HEK293 (cell line): Measurements from ENCODE around the gene ZNF22.
A peak's percentile ranks its signal among the peaks of the same experiment; 100 is the strongest.

Experiments
- CTCF ChIA-PET: fragments of 350-600 bp; formaldehyde crosslinking; extraction: SDS; loops from one replicate; lab custom pipeline; 2021; ENCODE audit warnings: antibody characterized with exemption; lab: Yijun Ruan, JAX
- POLR2A ChIA-PET: fragments of 300-600 bp; formaldehyde crosslinking; extraction: SDS; loops from one replicate; lab custom pipeline; 2020; ENCODE audit warnings: antibody characterized with exemption, inconsistent platforms; lab: Yijun Ruan, JAX
- H3K27ac ChIP-seq: fragments of 200-500 bp; sonication (Bioruptor generic); 2 replicates; pipeline ENCODE4 v1.5.1; 2014; ENCODE audit warnings: low read depth, low read length, control low read depth, inconsistent platforms; ENCODE audit errors: extremely low read depth
- H3K36me3 ChIP-seq, 2 experiments: fragments of 200-500 bp in 1 of 2; sonication (Bioruptor generic) in 1 of 2; 1 replicate in 1 of 2; 2 replicates in 1 of 2; pipeline ENCODE4 v1.5.1; 2014 to 2017; ENCODE audit warnings: inconsistent platforms in 2 of 2, low read length in 2 of 2; ENCODE audit not compliant: control insufficient read depth in 2 of 2, insufficient read depth in 1 of 2
- H3K4me1 ChIP-seq: fragments of 200-500 bp; sonication (Bioruptor generic); 2 replicates; pipeline ENCODE4 v1.5.1; 2014; ENCODE audit warnings: mild to moderate bottlenecking, low read length, inconsistent platforms; ENCODE audit not compliant: control insufficient read depth, insufficient read depth
- H3K4me3 ChIP-seq: 2 replicates; pipeline ENCODE4 v1.5.1; 2011; ENCODE audit warnings: low read depth, mild to moderate bottlenecking, control low read depth, low read length, moderate library complexity
- H3K9me3 ChIP-seq: fragments of 200-500 bp; sonication (Bioruptor generic); 2 replicates; pipeline ENCODE4 v1.5.1; 2014; ENCODE audit warnings: low read depth, low read length, inconsistent platforms; ENCODE audit not compliant: control insufficient read depth, insufficient read depth
- EGR2 ChIP-seq: fragments of 450-650 bp; formaldehyde crosslinking; IDR thresholded peaks from 2 replicates; pipeline ENCODE4 v1.5.1; 2016; ENCODE audit warnings: low read depth, missing biosample characterization, missing genetic modification characterization
- HOXC10 ChIP-seq: sonication (generic); formaldehyde crosslinking; IDR thresholded peaks from 2 replicates; pipeline ENCODE4 v1.8.1; 2023; ENCODE audit warnings: mild to moderate bottlenecking, missing genetic modification reagents
- HOXD13 ChIP-seq: sonication (generic); formaldehyde crosslinking; IDR thresholded peaks from 2 replicates; pipeline ENCODE4 v1.8.0; 2022; ENCODE audit warnings: missing genetic modification reagents, borderline replicate concordance
- RBAK ChIP-seq: fragments of 450-650 bp; formaldehyde crosslinking; IDR thresholded peaks from 2 replicates; pipeline ENCODE4 v1.5.1; 2016; ENCODE audit warnings: missing biosample characterization, missing genetic modification characterization
- TCF7L2 ChIP-seq: IDR thresholded peaks from 2 replicates; pipeline ENCODE4 v1.6.1; 2011; ENCODE audit warnings: low read depth, mild to moderate bottlenecking, inconsistent platforms, low read length, moderate library complexity, borderline replicate concordance
- TSHZ1 ChIP-seq: fragments of 450-650 bp; formaldehyde crosslinking; IDR thresholded peaks from 2 replicates; pipeline ENCODE4 v1.5.1; 2016; ENCODE audit warnings: missing biosample characterization, missing genetic modification characterization, borderline replicate concordance
- ZBTB49 ChIP-seq: fragments of 450-650 bp; formaldehyde crosslinking; IDR thresholded peaks from 2 replicates; pipeline ENCODE4 v1.5.1; 2016; ENCODE audit warnings: missing biosample characterization, missing genetic modification characterization, low read depth
- ZEB2 ChIP-seq: fragments of 450-650 bp; formaldehyde crosslinking; IDR thresholded peaks from 2 replicates; pipeline ENCODE4 v1.5.1; 2016; ENCODE audit warnings: missing biosample characterization, missing genetic modification characterization
- ZFHX2 ChIP-seq: fragments of 450-650 bp; formaldehyde crosslinking; conservative IDR thresholded peaks from 2 replicates; pipeline ENCODE4 v1.5.1; 2016; ENCODE audit warnings: missing biosample characterization, missing genetic modification characterization
- ZFP41 ChIP-seq: fragments of 450-650 bp; formaldehyde crosslinking; IDR thresholded peaks from 2 replicates; pipeline ENCODE4 v1.5.1; 2016; ENCODE audit warnings: missing biosample characterization, missing genetic modification characterization, borderline replicate concordance
- ZFP69B ChIP-seq: fragments of 450-650 bp; formaldehyde crosslinking; IDR thresholded peaks from 2 replicates; pipeline ENCODE4 v1.5.1; 2016; ENCODE audit warnings: missing biosample characterization, missing genetic modification characterization
- ZNF335 ChIP-seq: fragments of 450-650 bp; formaldehyde crosslinking; conservative IDR thresholded peaks from 2 replicates; pipeline ENCODE4 v1.5.1; 2016; ENCODE audit warnings: missing biosample characterization, missing genetic modification characterization
- ZNF394 ChIP-seq: fragments of 450-650 bp; formaldehyde crosslinking; IDR thresholded peaks from 2 replicates; pipeline ENCODE4 v1.5.1; 2016; ENCODE audit warnings: missing biosample characterization, missing genetic modification characterization, mild to moderate bottlenecking, moderate library complexity, borderline replicate concordance
- ZNF518A ChIP-seq: fragments of 450-650 bp; formaldehyde crosslinking; conservative IDR thresholded peaks from 2 replicates; pipeline ENCODE4 v1.5.1; 2016; ENCODE audit warnings: low read depth, missing biosample characterization, missing genetic modification characterization
- ZNF529 ChIP-seq: fragments of 450-650 bp; formaldehyde crosslinking; IDR thresholded peaks from 2 replicates; pipeline ENCODE4 v1.5.1; 2017; ENCODE audit warnings: missing genetic modification characterization, missing biosample characterization; ENCODE audit not compliant: insufficient replicate concordance
- ZNF596 ChIP-seq: fragments of 450-650 bp; IDR thresholded peaks from 2 replicates; pipeline ENCODE4 v1.5.0; 2018; ENCODE audit warnings: missing biosample characterization, mild to moderate bottlenecking, missing genetic modification characterization, moderate library complexity
- ZNF600 ChIP-seq: fragments of 450-650 bp; formaldehyde crosslinking; IDR thresholded peaks from 2 replicates; pipeline ENCODE4 v1.5.1; 2016; ENCODE audit warnings: missing biosample characterization, missing genetic modification characterization
- ZNF654 ChIP-seq: fragments of 450-650 bp; formaldehyde crosslinking; IDR thresholded peaks from 2 replicates; pipeline ENCODE4 v1.5.1; 2016; ENCODE audit warnings: low read depth, missing biosample characterization, missing genetic modification characterization

ZNF22 gene

GRCh38 chr10:44980309-44981171, 20.2 kb upstream of the ZNF22 start:
- H3K9me3 ChIP-seq, result no peaks in the 10 kb centered on the region
- H3K36me3 ChIP-seq, result peaks cover 0 to 5% of the 10 kb centered on the region in 2 experiments; a peak in 1 of 3 replicates
- POLR2A ChIA-PET, result no interaction called here
- H3K4me1 ChIP-seq, result peaks cover 30% of the 10 kb centered on the region
- TF ChIP-seq ZNF529 (tag by site-specific recombination) (no peak), ZFHX2 (tag by site-specific recombination) (peak; percentile 77), ZNF394 (tag by site-specific recombination) (no peak), ZBTB49 (no peak), TSHZ1 (tag by site-specific recombination) (no peak), ZEB2 (tag by site-specific recombination) (no peak), RBAK (no peak), ZNF654 (tag by site-specific recombination) (no peak), EGR2 (peak; percentile 82)
- TF ChIP-seq, all 188 proteins: peak for 2
- Histone ChIP-seq H3K27ac (no peak overlapping the region; the same call in 1 of the 2 replicates), H3K4me3 (no peak overlapping the region)
- CTCF ChIA-PET, result interaction anchor here (0.6 to 1.2 kb wide), 4 partner anchors 9 to 32 kb away, joined by 3 read pairs; no protein-coding TSS in a partner anchor

- H3K9me3 ChIP-seq, result no peaks in the 10 kb centered on the region
- CTCF ChIA-PET, result interaction anchor here (0.6 to 1.2 kb wide), 2 partner anchors 9 to 33 kb away, joined by 3 read pairs; no protein-coding TSS in a partner anchor
- H3K36me3 ChIP-seq, result peaks cover 0 to 4% of the 10 kb centered on the region in 2 experiments; a peak in 1 of 3 replicates
- POLR2A ChIA-PET, result no interaction called here
- H3K4me3 ChIP-seq, result no peak overlapping the region
- H3K4me1 ChIP-seq, result peaks cover 28% of the 10 kb centered on the region
- H3K27ac ChIP-seq, result no peak overlapping the region
- TF ChIP-seq HOXD13 (CRISPR knock-in tag) (no peak), ZFP69B (tag by site-specific recombination) (no peak), ZNF518A (tag by site-specific recombination) (no peak), TCF7L2 (no peak), ZNF335 (tag by site-specific recombination) (no peak), HOXC10 (CRISPR knock-in tag) (no peak), ZNF600 (tag by site-specific recombination) (peak; percentile 71), ZFP41 (tag by site-specific recombination) (no peak), ZNF596 (no peak)
Measured at GRCh38 chr10:44981172-44982113, 19.3 kb upstream of the ZNF22 start.
